HL-60 (cell line): Measurements from ENCODE around the gene DCC.

ENCODE experiments used
- DNase-seq, 2 experiments: peaks; one replicate each; pipeline ENCODE4 v3.0.0-alpha.2; 2010 to 2020; ENCODE audit warnings: low read depth in 1 of 2, low spot score in 1 of 2
- H3K27ac ChIP-seq: fragments of 250-450 bp; sonication (Bioruptor Pico); replicated peaks from 2 replicates; pipeline ENCODE4 v1.5.1; 2020; ENCODE audit warnings: mild to moderate bottlenecking, moderate library complexity
- H3K27me3 ChIP-seq: fragments of 250-450 bp; sonication (Bioruptor Pico); 2 replicates; pipeline ENCODE4 v1.5.1; 2021; ENCODE audit warnings: mild to moderate bottlenecking, moderate library complexity; ENCODE audit not compliant: insufficient read depth, poor library complexity, severe bottlenecking
- H3K4me3 ChIP-seq: replicated peaks from 2 replicates; pipeline ENCODE4 v1.5.1; 2011; ENCODE audit warnings: mild to moderate bottlenecking, control low read depth, low read length; ENCODE audit not compliant: insufficient read depth
- GABPA ChIP-seq: IDR thresholded peaks from 2 replicates; pipeline ENCODE4 v1.6.1; 2012; ENCODE audit warnings: low read depth
- POLR2AphosphoS5 ChIP-seq: IDR thresholded peaks from 2 replicates; pipeline ENCODE4 v1.6.1; 2012; ENCODE audit warnings: low read depth
- SPI1 ChIP-seq: IDR thresholded peaks from 2 replicates; pipeline ENCODE4 v1.6.1; 2012; ENCODE audit warnings: low read depth, mild to moderate bottlenecking, borderline replicate concordance
- TF ChIP-seq, protein P1 (sequence below): IDR thresholded peaks from 2 replicates; pipeline ENCODE4 v1.6.1; 2012; ENCODE audit warnings: low read depth; ENCODE audit not compliant: insufficient replicate concordance
- TF ChIP-seq, protein P2 (sequence below): IDR thresholded peaks from one replicate; pipeline ENCODE4 v1.5.1; 2011; ENCODE audit warnings: low read length, control low read depth, inconsistent platforms; ENCODE audit not compliant: insufficient read depth

Gene DCC

GRCh38 chr18:53417003-53417402 lies 1077.0 kb downstream of the DCC start:
- peaks cover 3% of the 10 kb centered on the region for H3K27me3 ChIP-seq
- TF ChIP-seq GABPA (no peak), SPI1 (no peak), POLR2AphosphoS5 (no peak)
- TF ChIP-seq, protein P1, sequence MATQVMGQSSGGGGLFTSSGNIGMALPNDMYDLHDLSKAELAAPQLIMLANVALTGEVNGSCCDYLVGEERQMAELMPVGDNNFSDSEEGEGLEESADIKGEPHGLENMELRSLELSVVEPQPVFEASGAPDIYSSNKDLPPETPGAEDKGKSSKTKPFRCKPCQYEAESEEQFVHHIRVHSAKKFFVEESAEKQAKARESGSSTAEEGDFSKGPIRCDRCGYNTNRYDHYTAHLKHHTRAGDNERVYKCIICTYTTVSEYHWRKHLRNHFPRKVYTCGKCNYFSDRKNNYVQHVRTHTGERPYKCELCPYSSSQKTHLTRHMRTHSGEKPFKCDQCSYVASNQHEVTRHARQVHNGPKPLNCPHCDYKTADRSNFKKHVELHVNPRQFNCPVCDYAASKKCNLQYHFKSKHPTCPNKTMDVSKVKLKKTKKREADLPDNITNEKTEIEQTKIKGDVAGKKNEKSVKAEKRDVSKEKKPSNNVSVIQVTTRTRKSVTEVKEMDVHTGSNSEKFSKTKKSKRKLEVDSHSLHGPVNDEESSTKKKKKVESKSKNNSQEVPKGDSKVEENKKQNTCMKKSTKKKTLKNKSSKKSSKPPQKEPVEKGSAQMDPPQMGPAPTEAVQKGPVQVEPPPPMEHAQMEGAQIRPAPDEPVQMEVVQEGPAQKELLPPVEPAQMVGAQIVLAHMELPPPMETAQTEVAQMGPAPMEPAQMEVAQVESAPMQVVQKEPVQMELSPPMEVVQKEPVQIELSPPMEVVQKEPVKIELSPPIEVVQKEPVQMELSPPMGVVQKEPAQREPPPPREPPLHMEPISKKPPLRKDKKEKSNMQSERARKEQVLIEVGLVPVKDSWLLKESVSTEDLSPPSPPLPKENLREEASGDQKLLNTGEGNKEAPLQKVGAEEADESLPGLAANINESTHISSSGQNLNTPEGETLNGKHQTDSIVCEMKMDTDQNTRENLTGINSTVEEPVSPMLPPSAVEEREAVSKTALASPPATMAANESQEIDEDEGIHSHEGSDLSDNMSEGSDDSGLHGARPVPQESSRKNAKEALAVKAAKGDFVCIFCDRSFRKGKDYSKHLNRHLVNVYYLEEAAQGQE, result no peak
- TF ChIP-seq, protein P2, sequence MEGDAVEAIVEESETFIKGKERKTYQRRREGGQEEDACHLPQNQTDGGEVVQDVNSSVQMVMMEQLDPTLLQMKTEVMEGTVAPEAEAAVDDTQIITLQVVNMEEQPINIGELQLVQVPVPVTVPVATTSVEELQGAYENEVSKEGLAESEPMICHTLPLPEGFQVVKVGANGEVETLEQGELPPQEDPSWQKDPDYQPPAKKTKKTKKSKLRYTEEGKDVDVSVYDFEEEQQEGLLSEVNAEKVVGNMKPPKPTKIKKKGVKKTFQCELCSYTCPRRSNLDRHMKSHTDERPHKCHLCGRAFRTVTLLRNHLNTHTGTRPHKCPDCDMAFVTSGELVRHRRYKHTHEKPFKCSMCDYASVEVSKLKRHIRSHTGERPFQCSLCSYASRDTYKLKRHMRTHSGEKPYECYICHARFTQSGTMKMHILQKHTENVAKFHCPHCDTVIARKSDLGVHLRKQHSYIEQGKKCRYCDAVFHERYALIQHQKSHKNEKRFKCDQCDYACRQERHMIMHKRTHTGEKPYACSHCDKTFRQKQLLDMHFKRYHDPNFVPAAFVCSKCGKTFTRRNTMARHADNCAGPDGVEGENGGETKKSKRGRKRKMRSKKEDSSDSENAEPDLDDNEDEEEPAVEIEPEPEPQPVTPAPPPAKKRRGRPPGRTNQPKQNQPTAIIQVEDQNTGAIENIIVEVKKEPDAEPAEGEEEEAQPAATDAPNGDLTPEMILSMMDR, result no peak
- no peak overlapping the region for H3K4me3 ChIP-seq
- H3K27ac ChIP-seq, result no peak overlapping the region
- no peak for DNase-seq

GRCh38 chr18:53421869-53422268 lies 1081.9 kb downstream of the DCC start:
- TF ChIP-seq POLR2AphosphoS5 (no peak), GABPA (no peak), SPI1 (no peak)
- TF ChIP-seq, protein P2, result no peak
- TF ChIP-seq, protein P1, result no peak
- DNase-seq, result no peak

DNA sequence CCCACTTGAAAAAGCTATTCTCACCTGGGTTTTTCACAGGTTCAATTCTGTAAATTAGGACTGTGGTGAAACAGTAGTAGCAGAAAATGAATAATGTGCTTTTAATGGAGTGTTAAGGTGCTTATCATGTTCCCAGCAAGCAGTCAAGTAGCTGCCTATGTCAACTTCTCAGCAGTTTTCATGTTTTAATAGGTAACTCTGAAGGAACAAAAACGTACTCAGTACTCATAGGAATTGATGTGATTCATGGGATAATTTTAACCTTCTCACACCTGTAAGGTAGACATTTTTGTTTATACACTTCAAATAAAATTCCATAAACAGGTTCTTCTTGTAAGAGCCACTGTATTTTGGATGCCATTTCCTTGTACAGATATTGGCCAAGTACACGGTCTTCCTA lies 1082.9 kb downstream of the DCC start:
- DNase-seq, result no peak
- TF ChIP-seq SPI1, result no peak
- TF ChIP-seq GABPA, result no peak
- TF ChIP-seq, protein P2, result no peak
- TF ChIP-seq, protein P1, result no peak
- no peak for TF ChIP-seq POLR2AphosphoS5

More at GRCh38 chr18:53421869-53422268, 1081.9 kb downstream of the DCC start:
- Histone ChIP-seq H3K4me3 (no peak overlapping the region), H3K27me3 (peaks cover 3% of the 10 kb centered on the region), H3K27ac (no peak overlapping the region)

More for the DNA sequence above, 1082.9 kb downstream of the DCC start:
- Histone ChIP-seq H3K27ac (no peak overlapping the region), H3K4me3 (no peak overlapping the region), H3K27me3 (peaks cover 3% of the 10 kb centered on the region)
